H1 (cell line): ENCODE measurements around the gene GATA5. TPM values are rescaled to one million over a fixed set of nuclear protein-coding genes. Genes with fewer than 3 reads are reported as not detected.

Source experiments
- CTCF ChIA-PET: fragments of 300-600 bp; sonication (Branson Sonifier 250); formaldehyde crosslinking; loops from one replicate; lab custom pipeline; 2021; ENCODE audit not compliant: partially characterized antibody; lab: Charles Lee
- POLR2A ChIA-PET: fragments of 300-600 bp; sonication (Branson Sonifier 250); formaldehyde crosslinking; loops from one replicate; lab custom pipeline; 2021; ENCODE audit warnings: inconsistent platforms; ENCODE audit not compliant: partially characterized antibody; lab: Charles Lee
- DNase-seq, 2 experiments: peaks; one replicate each; pipeline versions ENCODE4 v3.0.0 to v3.0.0-alpha.2; 2010 to 2022; ENCODE audit warnings: low spot score in 2 of 2, low read depth in 1 of 2, mixed read lengths in 1 of 2
- FAIRE-seq: peaks from 2 replicates; lab custom pipeline; 2011; peaks lifted over from hg19 to GRCh38; lab: Jason Lieb, UNC
- H2AFZ ChIP-seq: 2 replicates; pipeline ENCODE4 v1.8.1; 2012; ENCODE audit warnings: low read length, inconsistent platforms
- H2AK5ac ChIP-seq: 2 replicates; pipeline ENCODE4 v1.6.1; 2013; ENCODE audit warnings: low read depth, low read length
- H2BK120ac ChIP-seq: replicated peaks from 2 replicates; pipeline ENCODE3; 2013; ENCODE audit warnings: low read depth, low read length, inconsistent platforms
- H2BK12ac ChIP-seq: 2 replicates; pipeline ENCODE4 v1.6.1; 2013; ENCODE audit warnings: low read depth, low read length
- H2BK15ac ChIP-seq: 2 replicates; pipeline ENCODE4 v1.6.1; 2013; ENCODE audit warnings: low read length
- H2BK20ac ChIP-seq: 2 replicates; pipeline ENCODE4 v1.6.1; 2013; ENCODE audit warnings: low read length
- H2BK5ac ChIP-seq: 2 replicates; pipeline ENCODE4 v1.6.1; 2013; ENCODE audit warnings: low read depth, low read length
- H3K14ac ChIP-seq: 2 replicates; pipeline ENCODE4 v1.6.1; 2013; ENCODE audit warnings: inconsistent platforms; ENCODE audit not compliant: insufficient read length
- H3K18ac ChIP-seq: 2 replicates; pipeline ENCODE4 v1.6.1; 2013; ENCODE audit warnings: low read length; ENCODE audit errors: extremely low read depth
- H3K23ac ChIP-seq: 2 replicates; pipeline ENCODE4 v1.6.1; 2013; ENCODE audit warnings: inconsistent platforms; ENCODE audit not compliant: insufficient read length
- H3K23me2 ChIP-seq: 2 replicates; pipeline ENCODE4 v1.6.1; 2013; ENCODE audit warnings: low read depth, low read length
- H3K27ac ChIP-seq: 2 replicates; pipeline ENCODE4 v1.6.1; 2011; ENCODE audit warnings: low read depth, low read length, inconsistent platforms
- H3K27me3 ChIP-seq, 4 experiments: replicated peaks in 1 of 4; 1 replicate in 1 of 4; 2 replicates in 3 of 4; pipeline versions ENCODE4 v1.6.1 to v1.8.1; 2011 to 2013; ENCODE audit warnings: low read length in 3 of 4, mild to moderate bottlenecking in 3 of 4, inconsistent platforms in 2 of 4, mixed read lengths in 2 of 4, moderate library complexity in 1 of 4; ENCODE audit not compliant: control insufficient read depth in 3 of 4, insufficient read depth in 3 of 4; ENCODE audit errors: extremely low read depth in 1 of 4
- H3K36me3 ChIP-seq, 4 experiments: 2 replicates each; pipeline versions ENCODE4 v1.6.1 to v1.8.1; 2011 to 2013; ENCODE audit warnings: mild to moderate bottlenecking in 4 of 4, low read length in 3 of 4, moderate library complexity in 2 of 4, control low read depth in 1 of 4, inconsistent platforms in 1 of 4; ENCODE audit not compliant: insufficient read depth in 4 of 4, control insufficient read depth in 2 of 4
- H3K4ac ChIP-seq: replicated peaks from 2 replicates; pipeline ENCODE3; 2013; ENCODE audit warnings: low read length, low read depth, mixed read lengths, inconsistent platforms; ENCODE audit not compliant: insufficient read length
- H3K4me1 ChIP-seq, 4 experiments: replicated peaks in 1 of 4; 1 replicate in 1 of 4; 2 replicates in 3 of 4; pipeline versions ENCODE4 v1.6.1 to v1.8.1; 2011 to 2013; ENCODE audit warnings: low read length in 3 of 4, inconsistent platforms in 2 of 4, mixed read lengths in 1 of 4; ENCODE audit not compliant: insufficient read depth in 4 of 4, control insufficient read depth in 3 of 4
- H3K4me2 ChIP-seq, 2 experiments: 2 replicates each; pipeline versions ENCODE4 v1.6.1 to v1.8.1; 2011 to 2013; ENCODE audit warnings: low read depth in 2 of 2, low read length in 2 of 2, control low read depth in 1 of 2, inconsistent platforms in 1 of 2, mild to moderate bottlenecking in 1 of 2; ENCODE audit not compliant: insufficient read depth in 1 of 2
- H3K4me3 ChIP-seq, 4 experiments: fragments of 200-600, 300-600 bp in 1 of 4; sonication (generic), shearing (Covaris generic), sonication (Bioruptor Twin) in 1 of 4; 2 replicates each; pipeline versions ENCODE4 v1.5.1 to v1.8.1; 2011 to 2016; ENCODE audit warnings: low read length in 4 of 4, low read depth in 3 of 4, control low read depth in 2 of 4, inconsistent platforms in 2 of 4, mild to moderate bottlenecking in 2 of 4, mixed read lengths in 1 of 4, moderate library complexity in 1 of 4; ENCODE audit not compliant: insufficient read depth in 2 of 4; ENCODE audit errors: extremely low read depth in 1 of 4
- H3K56ac ChIP-seq: replicated peaks from 2 replicates; pipeline ENCODE3; 2013; ENCODE audit warnings: low read depth, mild to moderate bottlenecking, mixed read lengths, low read length, inconsistent platforms; ENCODE audit not compliant: insufficient read length
- H3K79me1 ChIP-seq: 2 replicates; pipeline ENCODE4 v1.6.1; 2013; ENCODE audit warnings: low read depth, low read length, control low read depth
- H3K79me2 ChIP-seq, 2 experiments: 2 replicates each; pipeline versions ENCODE4 v1.6.1 to v1.8.1; 2012 to 2013; ENCODE audit warnings: low read length in 2 of 2, mild to moderate bottlenecking in 2 of 2, inconsistent platforms in 1 of 2; ENCODE audit not compliant: insufficient read depth in 2 of 2, control insufficient read depth in 1 of 2
- H3K9ac ChIP-seq, 4 experiments: replicated peaks in 1 of 4; 1 replicate in 1 of 4; 2 replicates in 3 of 4; pipeline versions ENCODE4 v1.6.1 to v1.8.1; 2011 to 2013; ENCODE audit warnings: low read depth in 3 of 4, low read length in 3 of 4, control low read depth in 2 of 4, mild to moderate bottlenecking in 2 of 4, moderate library complexity in 2 of 4, inconsistent platforms in 1 of 4; ENCODE audit errors: extremely low read depth in 1 of 4
- H3K9me3 ChIP-seq, 2 experiments: 2 replicates each; pipeline versions ENCODE4 v1.6.1 to v1.8.1; 2012 to 2013; ENCODE audit warnings: mild to moderate bottlenecking in 2 of 2, moderate library complexity in 2 of 2, control low read depth in 1 of 2, inconsistent platforms in 1 of 2, low read depth in 1 of 2, low read length in 1 of 2, mixed read lengths in 1 of 2; ENCODE audit not compliant: insufficient read depth in 2 of 2
- H4K20me1 ChIP-seq, 2 experiments: replicated peaks in 1 of 2; 2 replicates each; pipeline versions ENCODE3 to v1.8.1; 2011 to 2013; ENCODE audit warnings: inconsistent platforms in 2 of 2, low read length in 2 of 2, mild to moderate bottlenecking in 1 of 2; ENCODE audit not compliant: insufficient read depth in 2 of 2, control insufficient read depth in 1 of 2
- H4K5ac ChIP-seq: 2 replicates; pipeline ENCODE4 v1.6.1; 2013; ENCODE audit warnings: low read length, low read depth, mixed read lengths, inconsistent platforms; ENCODE audit not compliant: insufficient read length
- H4K8ac ChIP-seq: 2 replicates; pipeline ENCODE4 v1.8.0; 2013; ENCODE audit warnings: mild to moderate bottlenecking, moderate library complexity, low read length, inconsistent platforms; ENCODE audit not compliant: insufficient read depth; ENCODE audit errors: extremely low read depth
- H4K91ac ChIP-seq: replicated peaks from 2 replicates; pipeline ENCODE3; 2013; ENCODE audit warnings: low read length, mixed read lengths, inconsistent platforms; ENCODE audit not compliant: insufficient read length
- ASH2L ChIP-seq: fragments of 200-600, 300-600 bp; sonication (generic); IDR thresholded peaks from one replicate; pipeline ENCODE4 v1.7.1; 2017; ENCODE audit warnings: low read length
- BRCA1 ChIP-seq: IDR thresholded peaks from 2 replicates; pipeline ENCODE4 v1.6.1; 2012; ENCODE audit warnings: low read depth, low read length, improper control_type of control experiment
- CEBPB ChIP-seq: IDR thresholded peaks from 2 replicates; pipeline ENCODE4 v1.6.1; 2012; ENCODE audit warnings: low read depth, low read length
- CHD2 ChIP-seq: IDR thresholded peaks from 2 replicates; pipeline ENCODE4 v1.6.1; 2012; ENCODE audit warnings: low read length, improper control_type of control experiment
- JUN ChIP-seq: IDR thresholded peaks from 2 replicates; pipeline ENCODE4 v1.6.1; 2011; ENCODE audit warnings: low read depth, mild to moderate bottlenecking, improper control_type of control experiment, low read length
- SIRT6 ChIP-seq: IDR thresholded peaks from one replicate; pipeline ENCODE4 v1.7.1; 2012; ENCODE audit warnings: low read length, inconsistent platforms
- SIX5 ChIP-seq: IDR thresholded peaks from 2 replicates; pipeline ENCODE4 v1.6.1; 2011; ENCODE audit warnings: mild to moderate bottlenecking, low read depth, low read length
- SUZ12 ChIP-seq: fragments of 200-600 bp; sonication (generic); IDR thresholded peaks from 2 replicates; pipeline ENCODE4 v1.6.1; 2012; ENCODE audit warnings: mild to moderate bottlenecking, inconsistent platforms, low read length, moderate library complexity, mixed read lengths
- WGBS, 2 experiments: shearing (Covaris generic) in 1 of 2; methylation state at CpG; one replicate each; pipeline versions ENCODE4 v1.1.6 to v1.1.7; 2013 to 2015; ENCODE audit warnings: low lambda C conversion rate in 2 of 2, mixed read lengths in 2 of 2, inconsistent platforms in 1 of 2, low coverage in 1 of 2, missing lambda C conversion rate in 1 of 2; ENCODE audit not compliant: insufficient replicate concordance in 2 of 2, insufficient coverage in 1 of 2, insufficient read length in 1 of 2; ENCODE audit errors: extremely low coverage in 1 of 2, missing lambda C conversion rate in 1 of 2; 5-methylcytosine and 5-hydroxymethylcytosine counted together
- polyA plus RNA-seq, 7 experiments: library from polyadenylated mRNA; depleted of rRNA in 3 of 7; stranded (reverse) in 5 of 7; unstranded in 2 of 7; fragments of >200 nt in 5 of 7; fragments of 200-250 nt in 2 of 7; gene quantifications; 1 replicate in 5 of 7; 2 replicates in 1 of 7; 4 replicates in 1 of 7; pipeline versions ENCODE4 v1.2.1 to v1.2.3, GENCODE V29; 2011 to 2013; ENCODE audit warnings: missing spikeins in 2 of 7, mixed read lengths in 2 of 7
- total RNA-seq: library from RNA; stranded (reverse); fragmentation: NEBNext Ultra II Directional; extraction: Animal tissue kit (Norgen Biotek cat#: 25700); gene quantifications from 2 replicates; pipeline ENCODE4 v1.2.1, GENCODE V29; 2021
- TF ChIP-seq, protein P1 (sequence below): IDR thresholded peaks from 2 replicates; pipeline ENCODE4 v1.6.1; 2012; ENCODE audit warnings: inconsistent platforms
- TF ChIP-seq, protein P2 (sequence below), 3 experiments: IDR thresholded peaks; 1 replicate in 2 of 3; 2 replicates in 1 of 3; pipeline versions ENCODE4 v1.5.1 to v1.6.1; 2011; ENCODE audit warnings: low read length in 3 of 3, mild to moderate bottlenecking in 3 of 3, inconsistent platforms in 2 of 3, low read depth in 1 of 3, moderate library complexity in 1 of 3; ENCODE audit not compliant: insufficient read depth in 1 of 3; ENCODE audit errors: control extremely low read depth in 1 of 3

GATA5 gene
- total and polyA plus RNA-seq, 2 of the 8 experiments (the other 6 are each of a cell fraction or from before 2014, with no cell fraction given) = 0.08 to 0.11 TPM

DNA sequence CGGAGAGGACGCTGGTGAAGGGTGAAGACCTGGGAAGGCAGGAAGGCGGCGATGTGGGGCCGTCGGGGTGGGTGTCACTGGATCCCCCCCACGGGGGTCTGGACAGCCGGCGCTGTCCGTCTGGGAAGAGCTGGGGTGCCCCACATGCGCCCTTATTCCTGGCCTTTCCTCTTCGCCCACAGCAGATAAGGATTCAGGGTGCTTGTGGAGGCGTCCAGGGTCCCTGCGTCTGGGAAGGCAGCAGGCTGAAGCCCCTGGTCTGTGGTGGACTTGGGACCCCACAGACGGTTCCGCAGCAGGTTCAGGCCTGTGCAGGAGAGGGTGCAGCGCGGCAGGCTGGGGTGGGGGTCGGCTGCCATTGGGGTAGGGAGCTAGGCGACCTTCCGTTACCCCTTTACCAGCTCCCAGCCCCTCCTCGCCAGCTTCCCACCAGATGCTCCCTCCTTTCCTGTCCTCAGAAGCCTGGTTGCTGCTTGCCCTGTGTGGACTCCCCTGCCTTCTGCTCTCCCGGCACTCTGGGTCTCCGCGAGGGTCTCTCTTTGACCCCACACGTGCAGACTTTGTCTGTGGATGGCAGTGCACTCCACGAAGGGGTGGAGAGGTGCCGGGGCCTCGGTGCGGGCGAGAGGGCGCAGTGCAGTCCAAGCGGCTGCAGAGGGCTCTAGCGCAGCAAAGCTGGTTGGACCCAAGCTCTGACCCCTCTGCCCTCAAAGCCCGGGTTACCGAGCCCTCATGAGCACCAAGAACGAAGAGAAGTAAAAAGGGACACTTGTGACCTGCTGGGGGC, 2.1 kb upstream of the GATA5 start:
- H3K9ac ChIP-seq = no peak overlapping the region
- H3K4ac ChIP-seq = no peak overlapping the region
- no peak overlapping the region; the same call in 1 of the 2 replicates for H4K8ac ChIP-seq
- CTCF ChIA-PET = interaction anchor here (0.6 to 7.0 kb wide), 17 partner anchors 9 to 311 kb away, joined by 3 to 68 read pairs (median 3); no protein-coding TSS in a partner anchor
- no peak for FAIRE-seq
- WGBS, 2 experiments = 26% methylated on average over 25 of the region's 37 CpGs; no CpG with 5 or more reads in 1 of the 2 experiments
- H3K27me3 ChIP-seq = peaks cover 69 to 97% (median 95%) of the 10 kb centered on the region in 4 experiments
- H3K79me1 ChIP-seq = no peaks in the 10 kb centered on the region
- H3K4me3 ChIP-seq = peak overlapping the region in 2 of 4 experiments; percentile 13 to 50; a peak in 4 of 8 replicates
- no peak overlapping the region for H4K5ac ChIP-seq
- H2BK5ac ChIP-seq = no peak overlapping the region
- no peak overlapping the region for H2AFZ ChIP-seq
- H3K9me3 ChIP-seq = no peaks in the 10 kb centered on the region
- no peak overlapping the region for H3K14ac ChIP-seq
- H3K23ac ChIP-seq = no peak overlapping the region
- peaks cover 21% of the 10 kb centered on the region; the same call in 1 of the 2 replicates for H3K23me2 ChIP-seq
- POLR2A ChIA-PET = no interaction called here
- H3K18ac ChIP-seq = no peak overlapping the region; the same call in 1 of the 2 replicates
- H4K20me1 ChIP-seq = peaks cover 3 to 9% of the 10 kb centered on the region in 2 experiments
- no peak overlapping the region for H4K91ac ChIP-seq
- H3K79me2 ChIP-seq = no peaks in the 10 kb centered on the region
- no peak overlapping the region for H2AK5ac ChIP-seq
- H3K27ac ChIP-seq = no peak overlapping the region
- no peak overlapping the region for H2BK20ac ChIP-seq
- 0 out of 2 replicates have a peak overlapping the region, but pooled peaks have one; percentile 39 for H2BK12ac ChIP-seq
- H2BK15ac ChIP-seq = no peak overlapping the region
- peak in 1 of 2 experiments; percentile 69 for DNase-seq
- peaks cover 0 to 7% (median 0%) of the 10 kb centered on the region in 4 experiments; a peak in 1 of 8 replicates for H3K36me3 ChIP-seq
- H3K56ac ChIP-seq = no peak overlapping the region
- H3K4me2 ChIP-seq = peak overlapping the region in 1 of 2 experiments; percentile 68
- peaks cover 0 to 35% (median 20%) of the 10 kb centered on the region in 4 experiments; a peak in 6 of 7 replicates for H3K4me1 ChIP-seq
- no peak overlapping the region for H2BK120ac ChIP-seq
- TF ChIP-seq ASH2L = no peak
- no peak for TF ChIP-seq BRCA1
- no peak for TF ChIP-seq SIRT6
- TF ChIP-seq CHD2 = no peak
- TF ChIP-seq, protein P1, sequence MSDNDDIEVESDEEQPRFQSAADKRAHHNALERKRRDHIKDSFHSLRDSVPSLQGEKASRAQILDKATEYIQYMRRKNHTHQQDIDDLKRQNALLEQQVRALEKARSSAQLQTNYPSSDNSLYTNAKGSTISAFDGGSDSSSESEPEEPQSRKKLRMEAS = no peak
- peak; percentile 89 for TF ChIP-seq SUZ12
- TF ChIP-seq, protein P2, sequence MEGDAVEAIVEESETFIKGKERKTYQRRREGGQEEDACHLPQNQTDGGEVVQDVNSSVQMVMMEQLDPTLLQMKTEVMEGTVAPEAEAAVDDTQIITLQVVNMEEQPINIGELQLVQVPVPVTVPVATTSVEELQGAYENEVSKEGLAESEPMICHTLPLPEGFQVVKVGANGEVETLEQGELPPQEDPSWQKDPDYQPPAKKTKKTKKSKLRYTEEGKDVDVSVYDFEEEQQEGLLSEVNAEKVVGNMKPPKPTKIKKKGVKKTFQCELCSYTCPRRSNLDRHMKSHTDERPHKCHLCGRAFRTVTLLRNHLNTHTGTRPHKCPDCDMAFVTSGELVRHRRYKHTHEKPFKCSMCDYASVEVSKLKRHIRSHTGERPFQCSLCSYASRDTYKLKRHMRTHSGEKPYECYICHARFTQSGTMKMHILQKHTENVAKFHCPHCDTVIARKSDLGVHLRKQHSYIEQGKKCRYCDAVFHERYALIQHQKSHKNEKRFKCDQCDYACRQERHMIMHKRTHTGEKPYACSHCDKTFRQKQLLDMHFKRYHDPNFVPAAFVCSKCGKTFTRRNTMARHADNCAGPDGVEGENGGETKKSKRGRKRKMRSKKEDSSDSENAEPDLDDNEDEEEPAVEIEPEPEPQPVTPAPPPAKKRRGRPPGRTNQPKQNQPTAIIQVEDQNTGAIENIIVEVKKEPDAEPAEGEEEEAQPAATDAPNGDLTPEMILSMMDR (IDR thresholded peaks at IDR 0.05; ENCODE audit: control extremely low read depth in 1 of 3, insufficient read depth in 1 of 3, low read depth in 1 of 3, low read length in 3 of 3) = peak in 1 of 3 experiments; percentile 34; a peak in 2 of 4 replicates
- no peak for TF ChIP-seq JUN
- TF ChIP-seq CEBPB = no peak
- no peak for TF ChIP-seq SIX5
